Activated CD4-positive, alpha-beta T cell treated with anti-CD3 and anti-CD28 coated beads, Interleukin-2, Interleukin-4, amounts not matched to agents 100 ng/mL and 50 ng/mL, durations not matched to agents 16 hours and 8 hours (primary cell): ENCODE data around the gene NUDT8.
A peak's percentile ranks its signal among the peaks of the same experiment; 100 is the strongest.
"Not testable (repeated sequence)": the region's sequence is repeated elsewhere in the genome, so short reads cannot be mapped to it uniquely, and the experiment has no call there.

ENCODE experiments used
- DNase-seq: peaks from one replicate; pipeline ENCODE4 v3.0.0-alpha.2; 2020; ENCODE audit warnings: low spot score

The NUDT8 gene

DNA sequence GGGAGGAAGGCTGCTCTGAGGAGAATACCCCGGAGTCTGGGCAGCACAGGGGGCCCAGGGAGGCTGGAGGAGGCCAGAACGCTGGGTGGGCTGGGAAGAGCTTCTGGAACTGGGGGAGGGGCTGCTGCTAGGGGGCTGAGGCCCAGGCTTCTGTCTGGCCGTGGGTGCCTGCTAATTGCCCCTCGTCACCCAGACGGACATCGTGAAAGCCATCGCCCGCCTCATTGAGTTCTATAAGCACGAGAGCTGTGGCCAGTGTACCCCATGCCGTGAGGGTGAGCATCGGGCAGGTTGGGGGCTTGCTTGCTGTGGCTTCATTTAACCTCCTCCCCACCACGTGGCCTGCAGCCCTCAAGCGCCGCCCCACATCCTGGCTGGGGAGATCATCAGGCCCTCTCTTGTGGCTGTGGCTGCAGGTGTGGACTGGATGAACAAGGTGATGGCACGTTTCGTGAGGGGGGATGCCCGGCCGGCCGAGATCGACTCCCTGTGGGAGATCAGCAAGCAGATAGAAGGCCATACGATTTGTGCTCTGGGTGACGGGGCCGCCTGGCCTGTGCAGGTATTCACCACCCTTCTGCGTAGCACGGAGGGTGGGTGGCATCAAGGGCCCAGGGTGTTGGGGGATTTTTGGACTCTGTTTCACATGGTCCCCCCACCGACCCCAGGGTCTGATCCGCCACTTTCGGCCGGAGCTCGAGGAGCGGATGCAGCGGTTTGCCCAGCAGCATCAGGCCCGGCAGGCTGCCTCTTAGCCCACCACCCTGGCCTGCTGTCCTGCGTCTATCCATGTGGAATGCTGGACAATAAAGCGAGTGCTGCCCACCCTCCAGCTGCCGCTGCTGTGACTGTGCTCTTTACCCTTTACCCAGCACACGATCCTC lies 17.8 kb downstream of the NUDT8 start:
- DNase-seq = no peak

DNA sequence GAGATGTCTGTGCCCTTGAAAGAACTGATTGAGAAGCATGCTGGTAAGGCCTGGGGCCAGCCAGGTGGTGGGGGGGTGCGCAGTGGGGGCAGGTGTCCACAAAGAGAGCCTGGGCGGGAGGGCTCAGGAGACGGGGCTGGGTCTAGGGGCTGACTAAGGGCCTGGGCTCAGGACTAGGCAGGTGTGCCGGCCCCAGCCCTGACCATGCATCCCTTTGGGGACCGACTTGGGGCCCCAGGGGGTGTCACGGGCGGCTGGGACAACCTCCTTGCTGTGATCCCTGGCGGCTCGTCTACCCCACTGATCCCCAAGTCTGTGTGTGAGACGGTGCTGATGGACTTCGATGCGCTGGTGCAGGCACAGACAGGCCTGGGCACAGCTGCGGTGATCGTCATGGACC lies 18.6 kb downstream of the NUDT8 start:
- no peak for DNase-seq

DNA sequence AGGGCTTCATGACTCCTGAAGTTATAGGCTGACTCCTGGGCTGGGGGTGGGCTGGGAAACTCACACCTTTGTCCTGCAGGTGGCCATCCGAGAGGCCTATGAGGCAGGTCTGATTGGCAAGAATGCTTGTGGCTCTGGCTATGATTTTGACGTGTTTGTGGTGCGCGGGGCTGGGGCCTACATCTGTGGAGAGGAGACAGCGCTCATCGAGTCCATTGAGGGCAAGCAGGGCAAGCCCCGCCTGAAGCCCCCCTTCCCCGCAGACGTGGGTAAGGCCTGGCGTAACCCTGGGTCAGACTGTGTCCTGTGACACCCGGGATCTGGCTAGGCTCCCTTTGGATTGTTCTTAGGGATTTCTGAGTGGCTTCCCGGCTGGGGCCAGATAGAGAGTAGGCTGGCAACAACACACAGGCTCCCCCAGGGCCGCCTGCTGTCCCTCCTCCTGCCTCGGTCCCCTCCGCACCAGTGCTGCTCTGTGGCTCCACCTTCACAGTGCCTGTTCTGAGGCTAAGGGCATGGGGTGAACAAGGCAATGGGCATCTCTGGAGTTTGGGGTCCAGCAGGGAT lies 19.4 kb downstream of the NUDT8 start:
- DNase-seq = no peak

DNA sequence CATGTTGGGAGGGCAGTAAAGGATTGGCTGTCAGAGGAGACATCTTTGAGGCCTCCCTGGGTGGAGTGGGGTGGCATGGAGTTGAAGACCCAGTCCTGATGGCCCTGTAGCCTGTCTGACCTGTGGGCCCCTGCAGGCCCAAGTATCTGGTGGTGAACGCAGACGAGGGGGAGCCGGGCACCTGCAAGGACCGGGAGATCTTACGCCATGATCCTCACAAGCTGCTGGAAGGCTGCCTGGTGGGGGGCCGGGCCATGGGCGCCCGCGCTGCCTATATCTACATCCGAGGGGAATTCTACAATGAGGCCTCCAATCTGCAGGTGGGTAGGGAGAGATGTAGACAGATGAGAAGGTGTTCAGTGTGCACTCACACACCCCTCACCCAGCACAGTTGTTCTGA lies 20.4 kb downstream of the NUDT8 start:
- no peak for DNase-seq

DNA sequence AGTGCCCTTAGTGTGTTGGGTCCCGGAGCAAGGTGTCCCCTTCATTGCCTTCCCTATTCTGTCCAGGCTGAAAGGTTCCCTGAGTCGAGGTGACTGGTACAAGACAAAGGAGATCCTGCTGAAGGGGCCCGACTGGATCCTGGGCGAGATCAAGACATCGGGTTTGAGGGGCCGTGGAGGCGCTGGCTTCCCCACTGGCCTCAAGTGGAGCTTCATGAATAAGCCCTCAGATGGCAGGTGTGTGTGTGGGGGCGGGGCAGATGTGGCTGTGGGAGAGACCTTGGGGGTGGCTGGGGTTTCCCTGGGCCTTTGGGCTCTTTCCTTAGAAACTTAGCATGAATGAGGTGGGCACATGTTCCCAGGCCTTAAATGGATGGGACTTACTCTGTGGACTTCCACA lies 21.3 kb downstream of the NUDT8 start:
- no peak for DNase-seq

DNA sequence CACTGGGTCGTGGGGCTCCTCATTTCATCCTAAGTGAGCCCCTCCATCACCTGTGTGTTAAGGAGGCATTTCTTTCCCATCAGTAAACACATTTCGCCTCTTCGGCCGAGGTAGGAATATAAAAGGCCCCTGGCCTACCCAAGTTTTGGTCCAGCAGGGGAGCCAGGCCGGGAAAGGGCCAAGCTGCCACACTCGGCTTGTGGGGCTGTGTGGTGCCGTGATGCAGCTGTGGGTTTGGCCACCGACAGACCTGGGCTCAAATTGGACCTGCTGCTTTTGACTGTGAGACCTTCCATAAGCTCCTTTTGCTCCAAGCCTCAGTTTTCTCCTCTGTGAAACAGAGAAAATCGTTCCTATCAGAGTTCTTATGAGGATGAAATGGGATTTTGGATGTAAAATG lies 22.2 kb downstream of the NUDT8 start:
- DNase-seq = no peak

DNA sequence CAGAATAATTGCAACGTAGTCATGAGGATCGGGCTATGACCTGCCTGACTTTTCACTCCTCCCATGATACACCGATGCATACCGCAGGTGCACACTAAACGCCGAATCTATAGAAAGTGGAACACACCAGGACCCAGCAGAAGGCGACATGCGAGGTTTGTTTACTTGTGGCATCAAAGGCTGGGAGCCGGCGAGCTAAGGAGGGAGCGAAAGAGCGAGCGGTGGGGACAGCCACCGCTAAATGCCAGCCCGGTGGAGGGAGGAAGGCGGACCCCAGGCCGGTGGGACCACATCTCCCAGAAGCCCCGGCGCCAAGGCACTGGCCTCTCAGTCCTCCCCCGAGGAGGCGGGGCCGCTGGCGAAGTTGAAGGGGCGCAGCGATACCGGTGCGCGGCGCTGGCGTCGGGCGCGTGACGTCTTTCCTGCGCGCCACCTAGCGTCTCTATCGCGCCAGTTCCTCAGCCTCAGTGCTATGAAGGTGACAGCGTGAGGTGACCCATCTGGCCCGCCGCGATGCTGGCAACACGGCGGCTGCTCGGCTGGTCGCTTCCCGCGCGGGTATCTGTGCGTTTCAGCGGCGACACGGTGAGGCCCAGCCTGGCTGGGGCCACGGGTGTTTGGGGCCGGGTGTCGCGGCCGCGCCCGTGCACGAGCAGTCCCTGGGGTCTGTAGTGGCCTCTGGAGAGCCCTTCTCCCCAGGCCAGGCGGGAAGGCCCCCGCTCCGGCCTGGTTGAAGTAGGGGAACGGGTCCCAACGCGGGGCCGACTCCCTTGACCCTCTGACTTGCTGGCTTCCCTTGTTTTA lies 23.0 kb downstream of the NUDT8 start, which contains the start of gene NDUFV1:
Gene NDUFV1, plus strand, starts transcription at position 445 of the 804 bp plus-strand sequence. Its CDS starts 69 bp downstream, at position 514.
- DNase-seq = peak; percentile 96

DNA sequence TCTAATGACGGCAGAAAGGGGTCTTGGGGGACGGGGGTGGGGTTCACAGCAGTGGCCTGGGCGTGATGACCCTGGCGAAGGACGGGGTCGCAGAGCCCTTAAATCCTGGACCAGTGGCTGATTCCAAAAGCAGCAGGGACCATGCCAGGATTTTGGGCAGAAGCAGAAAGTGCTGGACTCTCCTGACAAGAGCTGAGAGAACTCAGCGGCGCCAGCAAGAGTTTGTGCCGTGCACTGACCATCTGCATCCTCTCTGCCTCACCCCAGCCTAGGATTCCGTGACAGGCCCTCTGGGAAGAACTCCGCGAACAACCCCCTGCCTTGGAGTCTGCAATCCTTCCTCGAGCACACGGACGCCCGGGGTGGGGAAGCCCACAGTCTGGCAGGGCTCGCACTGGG lies 23.6 kb downstream of the NUDT8 start:
- no peak for DNase-seq

DNA sequence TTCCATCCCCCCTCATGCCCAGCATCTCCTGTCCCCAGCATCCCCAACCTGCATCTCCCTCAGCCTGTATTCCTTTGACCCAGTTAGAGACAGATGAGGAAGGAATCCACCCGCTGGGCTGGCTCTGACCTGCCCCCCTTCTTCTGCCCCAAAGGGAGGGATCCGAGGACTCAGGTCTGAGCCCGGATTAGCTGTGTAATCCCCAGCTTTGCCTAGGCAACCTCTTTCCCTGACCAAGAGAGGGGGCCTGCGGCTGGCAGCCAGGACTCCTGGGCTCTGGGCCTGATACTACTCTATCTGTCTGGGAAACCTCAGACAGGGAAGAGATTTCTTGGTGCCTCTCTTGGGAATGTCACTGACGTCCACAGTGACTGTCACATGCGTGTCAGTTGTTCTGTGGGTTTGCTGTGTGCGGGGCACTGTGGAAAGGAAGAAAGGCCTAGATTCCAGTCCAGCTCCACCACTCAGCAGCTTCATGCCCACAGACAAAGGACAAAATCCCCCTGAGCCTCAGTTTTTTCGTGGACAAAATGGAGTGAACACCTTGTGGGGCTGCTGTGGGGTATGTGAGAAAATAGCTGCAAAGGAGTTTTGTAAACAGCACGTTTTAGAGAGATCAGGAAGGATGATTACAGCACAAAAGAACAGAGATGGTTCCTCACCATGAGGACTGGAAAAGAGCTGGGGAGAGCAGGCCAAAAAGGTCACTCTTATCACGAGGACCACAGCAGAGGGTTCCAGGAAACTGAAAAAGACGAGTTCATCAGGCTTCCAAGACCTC lies 24.3 kb downstream of the NUDT8 start:
- no peak for DNase-seq

DNA sequence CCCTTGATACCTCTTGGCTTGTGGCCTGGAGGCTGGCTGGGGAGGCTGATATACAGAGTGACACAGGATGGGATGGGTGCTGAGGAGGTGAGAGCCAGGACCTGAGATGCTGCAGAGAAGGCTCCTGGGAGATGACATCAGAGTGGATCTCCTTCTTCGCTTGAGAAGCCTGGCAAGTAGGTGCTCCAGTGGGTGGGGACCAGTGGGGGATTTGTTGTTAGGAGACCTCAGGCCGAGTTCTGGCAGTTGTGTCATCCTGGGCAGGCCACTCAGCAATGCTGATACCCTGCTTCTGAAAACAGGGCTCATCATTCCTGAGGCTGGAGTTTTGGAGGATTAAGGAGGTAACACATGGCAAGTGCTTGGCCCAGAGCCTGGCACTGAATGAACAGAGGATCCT lies 24.9 kb downstream of the NUDT8 start:
- no peak for DNase-seq

DNA sequence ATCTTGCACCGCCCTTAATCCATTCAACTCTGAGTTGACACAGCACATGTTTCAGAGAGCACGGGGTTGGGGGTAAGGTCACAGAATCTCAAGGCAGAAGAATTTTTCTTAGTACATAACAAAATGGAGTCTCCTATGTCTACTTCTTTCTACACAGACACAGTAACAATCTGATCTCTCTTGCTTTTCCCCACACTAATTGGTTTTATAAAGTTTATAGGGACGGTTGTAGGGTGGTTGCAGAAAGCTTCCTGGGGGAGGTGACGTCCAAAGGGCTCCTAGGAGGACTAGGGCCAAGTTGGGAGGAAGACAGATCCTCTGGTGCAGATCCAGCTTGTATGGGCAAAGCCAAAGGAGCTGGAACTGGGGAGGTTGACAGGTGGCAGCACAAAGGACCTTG lies 25.6 kb downstream of the NUDT8 start:
- not testable (repeated sequence) for DNase-seq

DNA sequence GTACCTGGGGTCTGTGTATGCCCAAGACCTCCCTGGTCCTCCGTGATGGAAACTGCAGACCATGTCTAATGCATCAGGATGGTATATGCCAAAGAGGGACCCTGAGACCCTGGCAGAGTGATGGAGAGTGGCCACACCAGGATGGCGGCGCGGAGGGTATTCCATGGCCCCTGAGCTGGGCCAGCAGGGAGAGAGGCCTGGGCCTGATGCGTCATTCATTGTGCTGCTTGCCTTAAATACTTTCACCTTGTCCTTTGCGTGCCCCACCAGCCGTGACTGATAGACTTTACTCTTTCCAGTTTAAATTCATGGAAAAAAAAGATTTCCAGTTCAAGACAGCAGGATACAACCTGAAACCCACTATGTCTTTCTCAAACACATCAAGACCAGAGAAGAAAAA lies 28.6 kb downstream of the NUDT8 start:
- DNase-seq = no peak

DNA sequence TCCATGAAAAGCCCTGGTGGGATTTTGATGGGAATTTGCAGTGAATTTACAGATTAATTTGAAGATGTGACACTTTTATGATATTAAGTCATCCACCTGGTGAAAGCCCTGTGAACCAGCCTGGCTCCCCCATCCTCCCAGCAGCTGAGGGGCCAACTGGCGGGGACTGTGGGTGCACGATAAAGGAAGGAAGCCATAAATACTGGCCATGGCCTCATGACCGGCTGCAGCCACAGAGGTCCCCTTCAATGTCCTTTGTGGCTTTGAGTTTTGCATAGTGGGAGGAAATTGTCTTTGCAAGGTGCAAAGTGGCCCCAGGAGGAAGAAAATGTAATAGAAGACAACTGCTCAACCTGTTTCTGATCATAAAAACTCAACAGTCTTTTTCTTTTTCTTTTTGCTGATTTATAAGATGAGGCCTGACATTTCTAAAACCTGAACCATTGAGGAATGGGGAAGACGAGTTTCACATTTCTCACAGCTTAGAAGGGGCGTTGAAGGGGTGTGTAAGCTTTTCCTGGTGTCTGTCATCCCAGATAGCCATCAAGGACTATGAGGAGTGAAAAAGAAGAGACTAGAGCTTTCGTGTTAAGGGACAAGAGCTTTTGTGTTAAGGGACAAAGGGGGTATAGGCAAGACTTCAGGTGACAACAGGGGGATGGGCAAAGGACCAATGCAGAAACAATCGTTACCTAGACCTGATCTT lies 29.3 kb downstream of the NUDT8 start:
- DNase-seq = no peak

DNA sequence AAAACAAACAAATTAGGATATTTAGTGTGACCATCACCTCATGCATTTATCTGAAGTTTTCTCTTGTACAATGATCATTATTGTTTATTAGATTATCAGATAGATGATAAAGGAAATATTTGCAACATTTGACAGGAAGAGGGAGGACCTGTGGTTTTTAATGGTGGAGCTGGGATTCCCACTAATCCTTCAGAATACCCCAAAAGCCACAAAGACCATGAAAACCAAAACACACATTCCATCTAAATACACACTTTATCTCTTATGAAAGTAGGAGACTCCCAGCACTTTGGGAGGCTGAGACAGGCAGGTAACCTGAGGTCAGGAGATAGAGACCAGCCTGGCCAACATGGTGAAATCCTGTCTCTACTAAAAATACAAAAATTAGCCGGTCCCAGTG lies 30.6 kb downstream of the NUDT8 start:
- DNase-seq = no peak

DNA sequence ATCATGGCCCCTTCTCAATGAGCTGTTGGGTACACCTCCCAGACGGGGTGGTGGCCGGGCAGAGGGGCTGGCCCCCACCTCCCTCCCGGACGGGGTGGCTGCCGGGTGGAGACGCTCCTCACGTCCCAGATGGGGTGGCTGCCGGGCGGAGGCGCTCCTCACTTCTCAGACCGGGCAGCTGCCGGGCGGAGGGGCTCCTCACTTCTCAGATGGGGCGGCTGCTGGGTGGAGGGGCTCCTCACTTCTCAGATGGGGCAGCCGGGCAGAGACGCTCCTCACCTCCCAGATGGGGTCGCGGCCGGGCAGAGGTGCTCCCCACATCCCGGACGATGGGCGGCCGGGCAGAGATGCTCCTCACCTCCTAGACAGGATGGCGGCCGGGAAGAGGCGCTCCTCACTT lies 31.8 kb downstream of the NUDT8 start:
- DNase-seq = not testable (repeated sequence)

DNA sequence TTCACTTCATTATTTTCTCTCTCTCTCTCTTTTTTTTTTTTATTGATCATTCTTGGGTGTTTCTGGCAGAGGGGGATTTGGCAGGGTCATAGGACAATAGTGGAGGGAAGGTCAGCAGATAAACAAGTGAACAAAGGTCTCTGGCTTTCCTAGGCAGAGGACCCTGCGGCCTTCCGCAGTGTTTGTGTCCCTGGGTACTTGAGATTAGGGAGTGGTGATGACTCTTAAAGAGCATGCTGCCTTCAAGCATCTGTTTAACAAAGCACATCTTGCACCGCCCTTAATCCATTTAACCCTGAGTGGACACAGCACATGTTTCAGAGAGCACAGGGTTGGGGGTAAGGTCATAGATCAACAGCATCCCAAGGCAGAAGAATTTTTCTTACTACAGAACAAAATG lies 32.3 kb downstream of the NUDT8 start:
- not testable (repeated sequence) for DNase-seq

DNA sequence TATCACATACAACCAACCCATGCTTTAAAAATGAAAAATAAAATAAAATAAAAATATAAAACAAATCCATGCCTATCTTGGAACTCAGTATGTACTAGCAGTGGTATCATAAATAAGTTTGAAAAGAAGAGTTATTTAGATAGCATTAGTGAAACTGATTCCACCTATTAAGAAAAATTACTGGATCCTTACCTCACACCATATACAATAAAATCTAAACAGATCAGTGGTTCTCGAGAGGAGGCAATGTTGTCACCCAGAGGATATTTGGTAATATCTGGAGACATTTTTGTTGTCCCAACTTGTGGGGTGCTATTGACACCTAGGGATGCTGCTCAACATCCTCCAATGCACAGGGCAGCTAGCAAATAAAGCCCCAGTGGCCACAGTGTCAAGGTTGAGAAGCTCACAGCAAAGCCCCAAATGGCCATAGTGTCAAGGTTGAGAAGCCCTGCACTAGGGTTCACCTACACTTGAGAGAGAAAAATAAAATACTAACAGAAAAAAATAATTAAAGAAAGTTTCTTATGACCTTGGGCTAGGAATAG lies 32.9 kb downstream of the NUDT8 start:
- DNase-seq = no peak

DNA sequence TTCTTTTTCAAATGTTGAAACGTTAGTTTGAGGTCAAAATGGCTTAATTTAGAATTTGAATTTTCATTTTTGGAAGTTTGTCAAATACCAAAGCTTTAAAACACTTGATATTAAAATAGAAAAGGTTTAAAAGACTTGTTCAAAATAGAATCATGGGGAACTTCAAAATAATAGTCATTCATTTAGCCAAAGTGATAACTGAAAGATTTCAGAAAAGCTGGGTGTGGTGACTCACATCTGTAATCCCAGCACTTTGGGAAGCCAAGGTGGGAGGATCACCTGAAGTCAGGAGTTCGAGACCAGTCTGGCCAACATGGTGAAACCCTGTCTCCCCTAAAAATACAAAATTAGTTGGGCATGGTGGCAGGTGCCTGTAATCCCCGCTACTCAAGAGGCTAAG lies 35.3 kb downstream of the NUDT8 start:
- no peak for DNase-seq

DNA sequence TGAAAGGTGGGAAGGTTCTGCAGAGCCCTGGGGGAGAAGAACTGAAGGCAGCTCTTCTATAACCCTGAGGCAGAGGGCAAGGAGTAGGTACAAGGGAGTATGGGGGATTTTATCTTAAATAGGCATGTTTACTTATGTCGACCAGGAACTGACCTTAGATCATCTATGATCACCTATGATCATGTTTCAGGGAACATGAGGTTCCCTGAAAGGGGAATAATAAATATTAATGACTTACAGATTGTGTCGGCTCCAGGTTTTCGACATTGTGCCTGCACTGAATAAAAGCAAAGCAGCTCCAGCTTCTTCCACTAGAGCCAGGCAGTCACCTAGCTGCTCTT lies 36.2 kb downstream of the NUDT8 start:
- no peak for DNase-seq

DNA sequence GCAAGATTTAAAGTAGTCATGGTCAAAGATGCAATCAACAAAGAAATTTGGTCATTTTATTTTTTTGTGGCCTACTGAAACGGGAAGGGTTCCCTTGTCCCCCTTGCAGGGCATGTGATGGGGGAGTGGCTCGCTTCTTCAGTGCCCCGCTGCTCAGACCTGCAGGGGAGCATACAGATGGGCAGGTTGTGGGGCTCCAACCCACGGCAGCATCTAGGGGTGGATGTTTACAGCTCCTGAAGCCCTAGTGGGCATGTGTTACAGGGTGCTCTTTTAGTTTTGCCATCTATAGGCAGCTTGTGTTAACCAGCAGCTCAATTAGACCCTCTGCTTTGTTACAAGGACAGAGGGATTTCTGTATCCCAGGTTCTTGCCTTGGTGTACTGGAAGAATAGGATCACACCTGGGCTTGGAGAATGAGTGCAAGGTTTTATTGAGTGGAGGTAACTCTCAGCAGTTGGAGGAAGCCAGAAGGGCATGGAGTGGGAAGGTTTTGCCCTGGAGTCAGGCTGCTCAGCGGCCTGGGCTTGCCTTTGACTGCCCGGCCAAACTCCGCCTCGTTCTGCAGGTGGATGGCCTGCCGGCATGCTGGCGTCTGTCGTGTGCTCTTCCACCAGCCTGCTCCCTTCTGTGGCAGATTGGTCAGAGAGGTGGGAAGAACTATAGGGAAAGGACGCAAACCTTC lies 36.7 kb downstream of the NUDT8 start:
- DNase-seq = no peak
